Fibroblast of the aortic adventitia (primary cell): ENCODE data around the gene RGL2. TPM values are rescaled to one million over a fixed set of nuclear protein-coding genes. Genes with fewer than 3 reads are reported as not detected.

ENCODE experiments used
- DNase-seq: peaks from one replicate; pipeline ENCODE4 v3.0.0-alpha.2; 2010; ENCODE audit warnings: low read depth
- H3K4me3 ChIP-seq: 2 replicates; pipeline ENCODE4 v1.5.1; 2011; ENCODE audit warnings: low read depth, mild to moderate bottlenecking, control low read depth, low read length, moderate library complexity
- total RNA-seq: library from RNA; depleted of rRNA; stranded (reverse); fragments of >200 nt; gene quantifications from 2 replicates; pipeline ENCODE4 v1.2.3, GENCODE V29; 2012; ENCODE audit warnings: low replicate concordance
- TF ChIP-seq, protein P1 (sequence below): IDR thresholded peaks from 2 replicates; pipeline ENCODE4 v1.5.1; 2011; ENCODE audit warnings: mild to moderate bottlenecking, low read length, control low read depth, inconsistent platforms; ENCODE audit not compliant: insufficient read depth

The RGL2 gene
- total RNA-seq, 1 donor: 25.8 TPM

DNA sequence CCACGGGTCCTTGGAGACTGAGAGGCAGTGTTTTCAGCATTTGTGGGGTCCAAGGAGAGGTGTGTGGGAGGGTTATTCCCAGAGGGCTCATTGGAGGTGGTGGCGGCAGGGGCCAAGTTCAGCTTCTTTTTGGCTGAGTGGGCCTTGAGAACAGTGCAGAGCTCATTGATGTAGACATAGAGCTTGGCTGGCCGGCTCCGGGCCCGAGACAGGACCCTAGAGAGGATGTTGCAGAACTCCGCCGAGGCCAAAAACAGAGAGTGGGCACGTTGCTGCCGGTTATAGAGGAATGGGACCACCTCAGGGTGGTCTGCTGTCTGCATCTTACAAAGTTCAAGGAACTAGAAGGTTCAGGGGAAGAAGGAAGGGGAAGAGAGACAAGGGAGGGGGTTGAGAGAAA lies 22.5 kb upstream of the RGL2 start:
- TF ChIP-seq, protein P1, sequence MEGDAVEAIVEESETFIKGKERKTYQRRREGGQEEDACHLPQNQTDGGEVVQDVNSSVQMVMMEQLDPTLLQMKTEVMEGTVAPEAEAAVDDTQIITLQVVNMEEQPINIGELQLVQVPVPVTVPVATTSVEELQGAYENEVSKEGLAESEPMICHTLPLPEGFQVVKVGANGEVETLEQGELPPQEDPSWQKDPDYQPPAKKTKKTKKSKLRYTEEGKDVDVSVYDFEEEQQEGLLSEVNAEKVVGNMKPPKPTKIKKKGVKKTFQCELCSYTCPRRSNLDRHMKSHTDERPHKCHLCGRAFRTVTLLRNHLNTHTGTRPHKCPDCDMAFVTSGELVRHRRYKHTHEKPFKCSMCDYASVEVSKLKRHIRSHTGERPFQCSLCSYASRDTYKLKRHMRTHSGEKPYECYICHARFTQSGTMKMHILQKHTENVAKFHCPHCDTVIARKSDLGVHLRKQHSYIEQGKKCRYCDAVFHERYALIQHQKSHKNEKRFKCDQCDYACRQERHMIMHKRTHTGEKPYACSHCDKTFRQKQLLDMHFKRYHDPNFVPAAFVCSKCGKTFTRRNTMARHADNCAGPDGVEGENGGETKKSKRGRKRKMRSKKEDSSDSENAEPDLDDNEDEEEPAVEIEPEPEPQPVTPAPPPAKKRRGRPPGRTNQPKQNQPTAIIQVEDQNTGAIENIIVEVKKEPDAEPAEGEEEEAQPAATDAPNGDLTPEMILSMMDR: no peak
- DNase-seq: no peak
- peak overlapping the region; percentile 84 for H3K4me3 ChIP-seq

DNA sequence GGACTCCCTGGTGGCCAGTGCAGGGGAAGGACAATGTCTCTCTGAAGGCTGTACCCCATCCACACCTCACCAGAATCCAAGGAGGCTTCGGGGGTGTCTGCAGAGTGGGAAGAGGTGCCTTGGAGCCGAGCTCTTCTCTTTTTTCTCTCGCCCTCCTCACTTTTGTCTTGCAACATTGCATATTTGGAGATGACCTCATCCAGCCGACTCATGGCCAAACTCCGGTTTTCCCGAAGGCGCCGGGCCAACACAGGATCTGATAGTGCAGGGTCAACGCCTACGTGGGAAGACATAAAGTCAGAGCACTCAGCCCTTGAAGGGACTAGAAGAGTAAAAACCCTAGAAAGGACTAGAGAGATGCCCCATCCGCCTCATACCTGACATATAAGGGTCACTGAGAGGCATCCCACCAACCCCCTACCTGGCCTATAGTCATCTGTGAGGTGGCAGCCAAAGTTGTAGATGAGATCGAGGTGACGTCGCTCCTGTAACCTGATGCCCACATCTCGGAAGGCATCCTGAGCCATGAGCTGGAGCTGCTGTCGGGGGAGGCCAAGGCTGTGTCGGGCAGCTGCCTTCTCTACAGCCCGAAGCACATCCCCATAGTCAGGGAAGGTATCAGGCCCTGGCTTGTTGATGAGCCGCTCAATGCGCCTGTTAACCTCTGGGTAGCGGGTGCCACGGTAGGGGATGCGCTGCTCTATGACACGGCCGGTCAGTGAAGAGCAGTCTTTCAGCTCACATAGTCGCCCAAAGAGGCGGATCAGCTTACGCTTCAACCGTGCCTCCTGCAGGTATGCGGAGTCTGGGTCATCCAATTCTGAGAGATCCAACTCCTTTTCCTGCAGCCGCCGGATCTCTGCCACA lies 21.8 kb upstream of the RGL2 start:
- peak overlapping the region; percentile 84 for H3K4me3 ChIP-seq
- TF ChIP-seq, protein P1: no peak
- DNase-seq: peak; percentile 96

DNA sequence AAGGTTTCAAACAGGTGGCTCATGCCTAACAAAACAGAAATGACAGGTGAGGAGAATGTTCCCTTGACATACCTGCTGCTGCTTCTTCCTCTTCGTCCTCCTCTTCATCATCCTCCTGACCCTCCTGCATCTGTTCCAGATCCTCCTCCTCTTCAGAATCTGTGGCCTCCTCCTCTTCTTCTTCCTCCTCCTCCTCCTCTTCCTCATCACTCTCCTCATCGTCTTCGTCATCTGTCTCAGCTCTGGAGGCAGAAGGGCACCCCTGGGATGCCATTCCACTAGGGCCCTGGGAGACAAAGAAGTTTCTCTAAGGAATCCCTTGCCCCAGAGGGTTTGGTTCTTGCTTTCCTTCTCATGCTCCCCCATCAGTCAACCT lies 21.2 kb upstream of the RGL2 start:
- TF ChIP-seq, protein P1: no peak
- no peak for DNase-seq
- H3K4me3 ChIP-seq: peak overlapping the region; percentile 55

DNA sequence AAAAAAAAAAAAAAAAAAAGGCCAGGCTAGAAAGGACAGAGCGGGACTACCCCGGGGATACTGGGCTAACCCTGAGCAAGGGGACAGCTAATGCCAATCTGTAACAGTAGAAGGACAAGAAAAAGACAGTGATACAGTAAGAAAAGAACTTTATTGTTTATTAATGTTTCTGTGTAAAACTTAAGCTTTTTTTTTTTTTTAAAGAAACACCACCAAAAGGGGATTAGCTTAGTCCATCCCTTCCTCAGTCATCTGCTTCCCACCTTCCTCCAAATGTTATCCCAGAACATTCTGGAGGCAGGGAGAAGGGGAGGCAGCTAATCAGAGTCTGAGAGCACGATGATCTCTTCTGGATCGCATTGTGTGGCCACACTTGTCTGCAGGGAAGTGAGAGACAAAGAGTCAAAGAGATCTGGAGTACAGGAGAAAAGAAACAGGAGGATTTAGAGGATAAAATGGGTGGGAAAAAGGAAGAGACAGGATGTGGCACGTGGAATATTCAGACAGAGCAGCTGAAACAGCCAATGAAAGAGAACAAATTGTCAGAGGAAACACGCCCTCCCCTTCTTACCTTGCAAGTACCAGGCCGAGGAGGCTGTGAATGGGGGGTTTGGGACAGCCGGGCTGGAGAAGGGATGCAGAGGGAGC lies 19.8 kb upstream of the RGL2 start:
- no peak for DNase-seq
- TF ChIP-seq, protein P1: no peak
- peak overlapping the region; percentile 58 for H3K4me3 ChIP-seq

DNA sequence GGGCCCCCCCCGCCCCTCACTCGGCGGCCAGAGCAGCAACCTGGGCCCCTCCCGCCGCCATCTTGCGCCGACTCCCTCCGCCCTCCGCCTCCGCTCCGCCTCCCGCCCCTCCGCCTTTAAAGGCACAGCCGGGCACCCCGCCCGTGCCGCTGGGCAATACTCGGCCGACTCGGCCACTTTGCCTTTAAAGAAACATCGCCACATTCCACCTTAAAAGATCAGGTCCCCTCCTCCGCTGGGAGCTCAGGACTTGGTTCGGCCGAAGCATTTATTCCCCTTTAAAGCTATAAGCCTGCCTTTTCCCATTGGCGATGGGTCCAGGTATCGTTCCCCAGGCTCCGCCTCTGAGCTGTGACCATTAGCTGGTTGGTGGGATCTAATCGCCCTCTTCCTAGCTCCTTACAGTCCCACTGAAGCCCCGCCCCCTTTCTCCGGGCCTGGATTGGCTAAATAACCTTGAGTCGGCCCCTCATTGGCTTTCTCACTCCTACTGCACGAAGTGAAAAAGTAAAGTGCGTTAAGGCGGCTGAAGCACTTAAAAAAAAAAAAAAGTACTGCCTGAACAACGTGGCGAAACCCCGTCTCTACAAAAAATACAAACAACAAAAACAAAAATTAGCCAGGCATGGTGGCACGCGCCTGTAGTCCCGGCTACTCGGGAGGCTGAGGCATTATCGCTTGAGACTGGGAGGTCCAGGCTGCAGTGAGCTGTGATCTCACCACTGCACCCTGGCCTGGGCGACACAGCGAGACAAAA lies 19.1 kb upstream of the RGL2 start, which contains the start of gene ZBTB22:
Gene ZBTB22, minus strand, starts transcription at position 76 of the 757 bp plus-strand sequence. CDS start 828 bp downstream, outside the sequence.
- H3K4me3 ChIP-seq: peak within 1 kb of the TSS; percentile 70
- TF ChIP-seq, protein P1: no peak
- peak; percentile 99 for DNase-seq

DNA sequence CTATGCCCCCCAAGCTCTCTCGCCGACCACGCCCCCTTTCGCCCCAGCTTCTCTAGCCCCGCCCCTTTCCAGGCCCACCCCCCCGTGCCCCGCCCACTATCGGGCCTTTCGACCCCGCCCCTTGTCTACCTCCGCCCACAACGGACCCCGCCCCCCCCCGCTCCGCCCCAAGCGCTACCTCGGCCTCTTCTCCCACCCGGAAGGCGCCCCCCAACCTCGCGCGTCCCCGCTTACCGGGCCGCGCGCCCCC lies 18.6 kb upstream of the RGL2 start:
- H3K4me3 ChIP-seq: peak overlapping the region; percentile 70

More for the DNA sequence above, 18.6 kb upstream of the RGL2 start:
- TF ChIP-seq, protein P1: no peak
- no peak for DNase-seq
